Prostate gland (tissue), 2 donors: ENCODE measurements around the gene NR2F1.

Experiments
- POLR2A ChIP-seq: fragments of 450-650 bp; IDR thresholded peaks from one replicate; pipeline ENCODE4 v1.6.1; 2016; ENCODE audit warnings: antibody characterized with exemption, mild to moderate bottlenecking
- TF ChIP-seq, protein P1 (sequence below), 4 experiments: fragments of 200-600 bp in 2 of 4; fragments of 450-650 bp in 2 of 4; sonication (generic) in 2 of 4; IDR thresholded peaks; 1 replicate in 3 of 4; 2 replicates in 1 of 4; pipeline ENCODE4 v1.5.1; 2016 to 2019; ENCODE audit warnings: antibody characterized with exemption in 4 of 4, mild to moderate bottlenecking in 2 of 4, moderate library complexity in 2 of 4

DNA sequence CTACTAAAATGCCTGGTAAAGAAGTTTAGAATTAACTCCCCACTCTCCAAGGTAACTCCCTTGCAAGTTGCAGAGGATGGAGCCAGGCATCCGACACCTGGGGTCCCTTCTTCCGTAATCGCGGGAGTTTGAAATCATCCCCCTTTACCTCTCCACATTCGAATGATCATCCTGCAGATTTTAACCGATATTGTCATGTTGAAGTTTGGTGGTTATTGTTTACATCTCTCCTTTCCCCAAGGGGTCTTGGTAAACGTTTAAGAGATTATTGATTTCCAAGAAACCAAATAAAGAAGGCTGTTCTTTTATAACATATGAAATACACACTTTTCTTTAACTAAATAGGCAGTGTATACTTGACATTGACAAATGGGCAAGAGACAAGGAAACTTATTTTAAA lies 26.7 kb downstream of the NR2F1 start:
- TF ChIP-seq, protein P1, sequence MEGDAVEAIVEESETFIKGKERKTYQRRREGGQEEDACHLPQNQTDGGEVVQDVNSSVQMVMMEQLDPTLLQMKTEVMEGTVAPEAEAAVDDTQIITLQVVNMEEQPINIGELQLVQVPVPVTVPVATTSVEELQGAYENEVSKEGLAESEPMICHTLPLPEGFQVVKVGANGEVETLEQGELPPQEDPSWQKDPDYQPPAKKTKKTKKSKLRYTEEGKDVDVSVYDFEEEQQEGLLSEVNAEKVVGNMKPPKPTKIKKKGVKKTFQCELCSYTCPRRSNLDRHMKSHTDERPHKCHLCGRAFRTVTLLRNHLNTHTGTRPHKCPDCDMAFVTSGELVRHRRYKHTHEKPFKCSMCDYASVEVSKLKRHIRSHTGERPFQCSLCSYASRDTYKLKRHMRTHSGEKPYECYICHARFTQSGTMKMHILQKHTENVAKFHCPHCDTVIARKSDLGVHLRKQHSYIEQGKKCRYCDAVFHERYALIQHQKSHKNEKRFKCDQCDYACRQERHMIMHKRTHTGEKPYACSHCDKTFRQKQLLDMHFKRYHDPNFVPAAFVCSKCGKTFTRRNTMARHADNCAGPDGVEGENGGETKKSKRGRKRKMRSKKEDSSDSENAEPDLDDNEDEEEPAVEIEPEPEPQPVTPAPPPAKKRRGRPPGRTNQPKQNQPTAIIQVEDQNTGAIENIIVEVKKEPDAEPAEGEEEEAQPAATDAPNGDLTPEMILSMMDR (IDR thresholded peaks at IDR 0.05) = no peak
- no peak for TF ChIP-seq POLR2A
